Rectal smooth muscle tissue (tissue), 1 donor: Measurements from ENCODE around the gene NDUFC1.
"Not testable (repeated sequence)": the region's sequence is repeated elsewhere in the genome, so short reads cannot be mapped to it uniquely, and the experiment has no call there.

Experiments
- H3K27ac ChIP-seq: one replicate; pipeline ENCODE4 v1.7.0; 2013; ENCODE audit warnings: low read depth, low read length, inconsistent platforms
- H3K27me3 ChIP-seq: one replicate; pipeline ENCODE4 v1.7.0; 2013; ENCODE audit warnings: low read length; ENCODE audit not compliant: control insufficient read depth, insufficient read depth
- H3K36me3 ChIP-seq: one replicate; pipeline ENCODE4 v1.7.0; 2013; ENCODE audit warnings: low read length; ENCODE audit not compliant: control insufficient read depth, insufficient read depth
- H3K4me1 ChIP-seq: one replicate; pipeline ENCODE4 v1.7.0; 2013; ENCODE audit warnings: low read length; ENCODE audit not compliant: control insufficient read depth, insufficient read depth
- H3K4me3 ChIP-seq: one replicate; pipeline ENCODE4 v1.7.0; 2013; ENCODE audit warnings: low read length
- H3K9ac ChIP-seq: one replicate; pipeline ENCODE4 v1.7.0; 2013; ENCODE audit warnings: low read length

Gene NDUFC1

GRCh38 chr4:139314047-139314800, 11.9 kb upstream of the NDUFC1 start:
- Histone ChIP-seq H3K4me1 (peaks cover 7% of the 10 kb centered on the region), H3K36me3 (no peaks in the 10 kb centered on the region), H3K9ac (no peak overlapping the region), H3K27ac (no peak overlapping the region), H3K27me3 (no peaks in the 10 kb centered on the region), H3K4me3 (no peak overlapping the region)

- H3K27ac ChIP-seq, H3K4me3 ChIP-seq, H3K27me3 ChIP-seq, H3K36me3 ChIP-seq, H3K4me1 ChIP-seq, H3K9ac ChIP-seq: not testable (repeated sequence)
Observed at GRCh38 chr4:139313414-139313813, 11.1 kb upstream of the NDUFC1 start.

- no peaks in the 10 kb centered on the region for H3K36me3 ChIP-seq
- H3K27ac ChIP-seq, result peak overlapping the region; percentile 22
- no peak overlapping the region for H3K4me3 ChIP-seq
- peaks cover 7% of the 10 kb centered on the region for H3K4me1 ChIP-seq
- no peak overlapping the region for H3K9ac ChIP-seq
- no peaks in the 10 kb centered on the region for H3K27me3 ChIP-seq
Observed at GRCh38 chr4:139312552-139313332, 10.5 kb upstream of the NDUFC1 start.

GRCh38 chr4:139311909-139312308, 9.6 kb upstream of the NDUFC1 start:
- Histone ChIP-seq H3K27me3 (no peaks in the 10 kb centered on the region), H3K4me1 (peaks cover 7% of the 10 kb centered on the region), H3K9ac (no peak overlapping the region), H3K27ac (no peak overlapping the region), H3K36me3 (no peaks in the 10 kb centered on the region), H3K4me3 (no peak overlapping the region)

- Histone ChIP-seq H3K27me3 (no peaks in the 10 kb centered on the region), H3K4me1 (peaks cover 13% of the 10 kb centered on the region), H3K27ac (no peak overlapping the region), H3K4me3 (no peak overlapping the region), H3K36me3 (peaks cover 4% of the 10 kb centered on the region), H3K9ac (no peak overlapping the region)
Observed at GRCh38 chr4:139304920-139305319, 2.6 kb upstream of the NDUFC1 start.

GRCh38 chr4:139301113-139301820, 1.0 kb downstream of the NDUFC1 start, which contains the start of gene NAA15:
NAA15 (plus strand) TSS chr4:139301505; CDS start chr4:139301778, 273 bp downstream.
- Histone ChIP-seq H3K27ac (peak within 1 kb of the TSS; percentile 98), H3K4me1 (peaks cover 17% of the 10 kb centered on the region), H3K36me3 (peaks cover 4% of the 10 kb centered on the region), H3K4me3 (peak within 1 kb of the TSS; percentile 96), H3K27me3 (no peaks in the 10 kb centered on the region), H3K9ac (peak within 1 kb of the TSS; percentile 100)

- no peaks in the 10 kb centered on the region for H3K27me3 ChIP-seq
- H3K4me1 ChIP-seq, result peaks cover 20% of the 10 kb centered on the region
- peak overlapping the region; percentile 100 for H3K9ac ChIP-seq
- peak overlapping the region; percentile 96 for H3K4me3 ChIP-seq
- peak overlapping the region; percentile 98 for H3K27ac ChIP-seq
- peaks cover 4% of the 10 kb centered on the region for H3K36me3 ChIP-seq
Observed at GRCh38 chr4:139300431-139301112, 1.7 kb downstream of the NDUFC1 start.

- Histone ChIP-seq H3K36me3 (peaks cover 4% of the 10 kb centered on the region), H3K4me1 (peaks cover 20% of the 10 kb centered on the region), H3K9ac (no peak overlapping the region), H3K27me3 (no peaks in the 10 kb centered on the region), H3K4me3 (peak overlapping the region; percentile 15), H3K27ac (no peak overlapping the region)
Observed at GRCh38 chr4:139299536-139299935, 2.7 kb downstream of the NDUFC1 start.

- Histone ChIP-seq H3K27me3 (no peaks in the 10 kb centered on the region), H3K4me1 (peaks cover 13% of the 10 kb centered on the region), H3K27ac (no peak overlapping the region), H3K36me3 (peaks cover 9% of the 10 kb centered on the region), H3K9ac (no peak overlapping the region), H3K4me3 (no peak overlapping the region)
Observed at GRCh38 chr4:139297001-139297410, 5.3 kb downstream of the NDUFC1 start.

- H3K27ac ChIP-seq, result peak overlapping the region; percentile 25
Observed at GRCh38 chr4:139295942-139296299, 6.4 kb downstream of the NDUFC1 start.

GRCh38 chr4:139295206-139295941, 6.9 kb downstream of the NDUFC1 start:
- H3K4me1 ChIP-seq, result peaks cover 11% of the 10 kb centered on the region
- H3K27ac ChIP-seq, result peak overlapping the region; percentile 87
- peaks cover 4% of the 10 kb centered on the region for H3K36me3 ChIP-seq
- no peaks in the 10 kb centered on the region for H3K27me3 ChIP-seq
- peak overlapping the region; percentile 92 for H3K9ac ChIP-seq
- peak overlapping the region; percentile 96 for H3K4me3 ChIP-seq

More at GRCh38 chr4:139295942-139296299, 6.4 kb downstream of the NDUFC1 start:
- Histone ChIP-seq H3K36me3 (peaks cover 4% of the 10 kb centered on the region), H3K27me3 (no peaks in the 10 kb centered on the region), H3K9ac (no peak overlapping the region), H3K4me1 (peaks cover 13% of the 10 kb centered on the region), H3K4me3 (peak overlapping the region; percentile 96)
